Left cardiac atrium (tissue), 4 donors: ENCODE measurements around the gene KCNMB2. TPM values are rescaled to one million over a fixed set of nuclear protein-coding genes. Genes with fewer than 3 reads are reported as not detected.
"Not testable (repeated sequence)": the region's sequence is repeated elsewhere in the genome, so short reads cannot be mapped to it uniquely, and the experiment has no call there.

Source experiments
- ATAC-seq, 2 donors: fragments of 200-7000 bp; cut with Tn5 transposase; one replicate each; pipeline ENCODE4 v1.9.1; 2020; ENCODE audit warnings: mild to moderate bottlenecking in 2 of 2, moderate library complexity in 2 of 2
- DNase-seq: peaks from one replicate; pipeline ENCODE4 v3.0.0-alpha.2; 2020
- intact Hi-C, 2 donors: fragments of 100-400 bp; cut with DNase I; formaldehyde crosslinking; loops; one replicate each; pipeline versions ENCODE4 v1.14.1 to v1.15.1; 2022 to 2023
- total RNA-seq, 2 donors: library from RNA; stranded (reverse); fragmentation: NEBNext Ultra II Directional; extraction: Animal tissue kit (Norgen Biotek cat#: 25700); gene quantifications; one replicate each; pipeline ENCODE4 v1.2.1, GENCODE V29; 2021
- donor health status: DM: no; HTN: yes; CAD: no.
- donor health status: DM: no; HTN: yes; CAD: no; lungs with severe emphysema.
- donor health status: DM: yes; HTN: yes; CAD: no.
- donor health status: Dilated cardiomyopathy.

Gene KCNMB2
- total RNA-seq, 2 donors from 2014 or later, result 7.8 to 9.8 TPM

GRCh38 chr3:178823591-178824246 lies 287.5 kb downstream of the KCNMB2 start:
- DNase-seq, result no peak
- peak; percentile 48 to 72 for ATAC-seq

DNA sequence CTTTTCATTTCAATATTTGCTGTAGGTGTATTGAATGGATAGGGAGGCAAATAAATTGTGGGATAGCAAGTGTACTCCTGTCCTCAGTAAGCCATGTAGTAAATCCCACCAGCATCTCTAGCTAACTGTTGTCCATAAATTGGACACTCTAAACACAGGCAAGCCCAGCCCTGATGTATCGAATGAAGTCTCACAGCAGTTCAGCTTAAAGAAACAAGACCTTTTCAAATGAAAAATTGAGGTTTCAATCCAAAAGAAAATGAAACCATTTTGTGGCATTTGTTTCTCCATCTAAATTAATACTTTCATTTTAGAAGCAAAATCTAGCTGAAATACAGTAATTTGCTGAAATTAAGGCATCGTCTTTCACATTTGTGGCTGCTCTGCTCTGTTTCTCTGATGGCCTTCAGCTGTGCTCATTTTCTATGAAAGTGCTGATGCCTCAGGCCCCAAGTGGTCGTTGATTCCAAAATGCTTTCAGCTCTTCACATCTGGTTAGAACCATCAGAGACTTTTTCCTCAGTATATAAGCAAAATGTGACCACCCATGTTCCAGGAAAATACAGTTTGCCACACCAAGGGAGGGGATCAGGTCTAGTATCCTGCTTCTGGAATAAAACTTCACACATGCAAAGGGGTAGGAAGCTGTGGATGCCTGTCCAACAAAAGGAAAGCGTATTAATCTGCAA lies 290.3 kb downstream of the KCNMB2 start:
- DNase-seq, result no peak
- intact Hi-C loops, result no loop called here
- no peak for ATAC-seq

More at GRCh38 chr3:178823591-178824246, 287.5 kb downstream of the KCNMB2 start:
- intact Hi-C loops, result no loop called here

DNA sequence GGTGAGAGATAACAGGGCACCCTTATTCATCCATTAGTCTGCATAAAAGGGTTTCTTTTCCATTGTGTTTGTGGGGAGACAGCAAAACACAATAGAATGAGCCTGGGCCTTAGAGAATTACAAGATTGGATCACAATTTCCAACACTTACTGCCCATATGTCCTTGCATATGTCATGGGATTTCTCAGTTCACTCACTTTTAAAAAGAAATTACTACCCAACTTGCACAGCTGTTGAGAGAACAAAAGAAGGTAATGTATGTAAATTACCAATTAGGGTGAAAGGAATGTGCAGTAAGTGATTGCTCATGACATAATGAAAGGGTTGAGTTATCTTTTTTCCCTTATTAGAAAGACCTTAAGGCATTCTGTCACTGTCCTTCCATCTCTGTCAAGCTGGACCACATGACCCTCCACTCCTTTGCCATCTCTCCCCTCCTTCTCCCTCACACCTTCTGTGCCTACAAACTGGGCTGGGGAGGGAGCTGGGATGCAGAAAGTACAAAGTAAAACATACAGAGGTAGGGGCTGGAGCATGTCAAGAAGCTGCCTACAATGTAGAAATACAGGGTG lies 291.1 kb downstream of the KCNMB2 start:
- intact Hi-C loops, result no loop called here
- ATAC-seq, result no peak
- DNase-seq, result no peak

- DNase-seq (no peak), ATAC-seq (no peak)
- intact Hi-C loops, result no loop called here
Measured at GRCh38 chr3:178833695-178834094, 297.5 kb downstream of the KCNMB2 start.

GRCh38 chr3:178835033-178835432 lies 298.8 kb downstream of the KCNMB2 start:
- DNase-seq, result no peak
- ATAC-seq, result no peak
- intact Hi-C loops, result no loop called here

GRCh38 chr3:178837512-178837911 lies 301.3 kb downstream of the KCNMB2 start:
- ATAC-seq (no peak), DNase-seq (no peak)
- intact Hi-C loops, result no loop called here

DNA sequence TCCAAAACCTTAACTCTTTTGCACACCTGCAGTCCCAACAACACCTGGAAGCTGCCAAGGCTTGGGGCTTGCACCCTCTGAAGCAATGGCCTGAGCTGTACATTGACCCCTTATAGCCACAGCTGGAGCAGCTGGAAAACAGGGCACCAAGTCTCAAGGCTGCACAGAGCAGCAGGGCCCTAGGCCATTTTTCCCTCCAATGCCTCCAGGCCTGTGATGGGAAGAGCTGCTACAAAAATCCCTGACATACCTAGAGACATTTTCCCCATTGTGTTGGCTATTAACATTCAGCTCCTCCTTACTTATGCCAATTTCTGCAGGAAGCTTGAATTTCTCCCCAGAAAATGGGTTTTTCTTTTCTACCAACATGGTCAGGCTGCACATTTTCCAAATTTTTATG lies 304.4 kb downstream of the KCNMB2 start:
- DNase-seq (no peak), ATAC-seq (no peak)
- intact Hi-C loops, result no loop called here

DNA sequence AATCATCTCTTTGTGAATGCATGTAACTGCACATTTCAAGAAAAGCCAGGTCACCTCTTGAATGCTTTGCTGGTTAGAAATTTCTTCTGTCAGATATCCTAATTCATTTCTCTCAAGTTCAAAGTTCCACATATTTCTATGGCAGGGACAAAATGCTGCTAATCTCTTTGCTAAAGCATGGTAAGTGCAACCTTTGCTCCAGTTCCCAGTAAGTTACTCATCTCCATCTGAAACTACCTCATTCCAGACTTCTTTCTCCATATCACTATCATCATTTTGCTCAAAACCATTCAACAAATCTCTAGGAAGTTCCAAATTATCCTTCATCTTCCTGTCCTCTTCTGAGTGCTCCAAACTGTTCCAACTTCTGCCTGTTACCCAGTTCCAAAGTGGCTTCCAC lies 304.8 kb downstream of the KCNMB2 start:
- DNase-seq (no peak), ATAC-seq (no peak)
- intact Hi-C loops, result no loop called here

DNA sequence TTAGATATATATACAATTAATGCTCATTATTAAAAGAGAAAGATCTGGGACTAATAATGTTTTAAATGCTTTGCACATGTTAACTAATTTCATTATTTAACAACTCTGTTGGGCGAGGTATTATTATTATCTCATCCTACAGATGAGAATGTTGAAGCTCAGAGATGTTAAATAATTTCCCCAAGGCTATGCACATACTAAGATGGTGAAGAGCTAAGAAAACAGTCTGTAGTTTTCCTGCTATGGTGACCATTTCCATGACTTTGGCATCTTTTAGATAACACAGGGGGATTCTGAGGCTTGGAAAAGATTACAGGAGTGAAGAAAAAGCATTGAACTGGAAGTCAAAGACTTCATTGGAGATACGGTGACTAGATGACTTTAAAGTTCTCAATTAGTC lies 308.7 kb downstream of the KCNMB2 start:
- intact Hi-C loops, result no loop called here
- DNase-seq (no peak), ATAC-seq (no peak)

GRCh38 chr3:178845420-178846118 lies 309.3 kb downstream of the KCNMB2 start:
- no peak for ATAC-seq
- intact Hi-C loops, result no loop called here

DNA sequence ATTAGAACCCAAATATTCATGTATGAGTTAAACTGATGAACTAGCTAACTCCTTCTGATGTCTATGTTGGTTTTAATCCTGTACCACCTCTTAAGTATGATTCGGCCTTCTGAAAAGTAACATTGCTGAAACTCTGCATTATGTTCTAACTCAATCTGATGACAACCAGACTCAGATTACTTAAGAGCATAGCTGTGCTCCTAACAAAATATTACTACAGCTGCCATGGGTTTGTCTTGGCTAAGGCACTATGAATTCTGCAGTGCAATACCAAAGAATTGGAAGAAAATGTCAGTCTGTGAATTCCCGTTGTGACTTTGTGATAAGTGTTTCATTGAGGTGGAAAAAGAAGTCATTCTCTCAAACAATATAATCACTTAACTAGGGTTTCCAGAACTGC lies 311.0 kb downstream of the KCNMB2 start:
- intact Hi-C loops, result no loop called here
- peak; percentile 88 to 93 for ATAC-seq
- DNase-seq, result no peak

More at GRCh38 chr3:178845420-178846118, 309.3 kb downstream of the KCNMB2 start:
- no peak for DNase-seq

GRCh38 chr3:178849199-178849910 lies 313.1 kb downstream of the KCNMB2 start:
- DNase-seq (no peak), ATAC-seq (no peak)
- intact Hi-C loops, result no loop called here

DNA sequence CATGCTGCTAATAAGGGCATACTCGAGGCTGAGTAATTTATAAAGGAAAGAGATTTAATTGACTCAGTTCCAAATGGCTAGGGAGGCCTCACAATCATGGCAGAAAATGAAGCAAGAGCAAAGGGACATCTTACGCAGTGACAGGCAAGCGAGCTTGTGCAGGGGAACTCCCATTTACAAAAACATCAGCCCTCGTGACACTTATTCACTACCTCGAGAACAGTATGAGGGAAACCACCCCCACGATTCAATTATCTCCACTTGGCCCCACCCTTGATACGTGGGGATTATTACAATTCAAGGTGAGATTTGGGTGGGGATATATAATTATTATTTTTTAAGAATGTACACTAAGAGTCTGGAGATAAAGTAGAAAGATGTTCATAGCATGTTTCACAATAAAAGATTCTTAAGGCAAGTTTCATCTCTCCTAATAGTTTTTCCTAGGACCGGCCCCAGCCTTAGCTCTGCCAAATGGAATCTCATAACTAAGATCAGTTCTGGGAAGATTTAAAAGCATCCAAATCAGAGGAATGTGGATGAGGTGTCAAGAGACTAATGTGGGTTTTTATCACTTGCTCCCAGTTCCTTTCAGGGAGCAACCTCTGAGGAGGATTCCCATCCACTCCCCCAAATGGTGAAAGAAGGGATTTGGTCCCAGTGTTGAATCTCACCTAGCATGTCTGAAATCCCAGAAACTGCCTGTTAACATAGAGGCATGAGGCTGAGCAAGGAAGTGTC lies 314.4 kb downstream of the KCNMB2 start:
- ATAC-seq (no peak), DNase-seq (no peak)
- intact Hi-C loops, result no loop called here

GRCh38 chr3:178851564-178851963 lies 315.3 kb downstream of the KCNMB2 start:
- intact Hi-C loops, result no loop called here
- DNase-seq, result no peak
- ATAC-seq, result no peak

- intact Hi-C loops, result no loop called here
Measured at GRCh38 chr3:178856804-178857203, 320.6 kb downstream of the KCNMB2 start.

GRCh38 chr3:178859386-178859785 lies 323.1 kb downstream of the KCNMB2 start:
- intact Hi-C loops, result no loop called here
- no peak for DNase-seq
- ATAC-seq, result no peak

More at GRCh38 chr3:178856804-178857203, 320.6 kb downstream of the KCNMB2 start:
- DNase-seq (no peak), ATAC-seq (peak in 1 of 2 donors; percentile 58)

- ATAC-seq, intact Hi-C loops, DNase-seq: not testable (repeated sequence)
Measured at GRCh38 chr3:178859900-178860436, 323.7 kb downstream of the KCNMB2 start.

- DNase-seq (no peak), ATAC-seq (no peak)
- intact Hi-C loops, result no loop called here
Measured at GRCh38 chr3:178868681-178869080, 332.4 kb downstream of the KCNMB2 start.
